Neural cell (in vitro differentiated cells): ENCODE measurements around the gene TRAF2. TPM values are rescaled to one million over a fixed set of nuclear protein-coding genes. Genes with fewer than 3 reads are reported as not detected.
"Not testable (repeated sequence)": the region's sequence is repeated elsewhere in the genome, so short reads cannot be mapped to it uniquely, and the experiment has no call there.

Source experiments
- H2AFZ ChIP-seq: fragments of 200-600, 300-800 bp; sonication (generic), shearing (Covaris generic); 2 replicates; pipeline ENCODE4 v1.6.0; 2014; ENCODE audit warnings: low read depth, mild to moderate bottlenecking, antibody characterized with exemption, low read length, moderate library complexity
- H3F3A ChIP-seq: fragments of 200-600 bp; shearing (Covaris generic); 2 replicates; pipeline ENCODE4 v1.6.1; 2016; ENCODE audit warnings: mild to moderate bottlenecking, moderate library complexity, mixed read lengths, antibody characterized with exemption, low read length; ENCODE audit not compliant: insufficient read depth, poor library complexity, severe bottlenecking
- H3K27ac ChIP-seq: fragments of 200-600, 300-800 bp; sonication (generic), shearing (Covaris generic); 2 replicates; pipeline ENCODE4 v1.5.1; 2014; ENCODE audit warnings: mild to moderate bottlenecking, low read length, moderate library complexity
- H3K27me3 ChIP-seq: fragments of 300-800, 200-600 bp; sonication (generic), shearing (Covaris generic); 2 replicates; pipeline ENCODE4 v1.6.0; 2014; ENCODE audit warnings: mild to moderate bottlenecking, low read depth, low read length, moderate library complexity; ENCODE audit not compliant: insufficient read depth
- H3K36me3 ChIP-seq: fragments of 300-800, 200-600 bp; sonication (generic), shearing (Covaris generic); 2 replicates; pipeline ENCODE4 v1.5.1; 2014; ENCODE audit warnings: mild to moderate bottlenecking, antibody characterized with exemption, low read length, moderate library complexity; ENCODE audit not compliant: insufficient read depth
- H3K4me2 ChIP-seq: fragments of 300-800, 200-600 bp; sonication (generic), shearing (Covaris generic); 2 replicates; pipeline ENCODE4 v1.6.0; 2014; ENCODE audit warnings: mild to moderate bottlenecking, low read length
- H3K4me3 ChIP-seq: fragments of 300-800, 200-600 bp; sonication (generic), shearing (Covaris generic); 2 replicates; pipeline ENCODE4 v1.5.1; 2014; ENCODE audit warnings: mild to moderate bottlenecking, low read length, moderate library complexity
- H3K79me2 ChIP-seq: fragments of 200-600 bp; shearing (Covaris generic); replicated peaks from 2 replicates; pipeline ENCODE4 v1.6.0; 2014; ENCODE audit warnings: mild to moderate bottlenecking, low read length, moderate library complexity; ENCODE audit not compliant: insufficient read depth
- H3K9ac ChIP-seq: fragments of 300-800, 200-600 bp; sonication (generic), shearing (Covaris generic); 2 replicates; pipeline ENCODE4 v1.6.1; 2016; ENCODE audit warnings: mild to moderate bottlenecking, low read length, mixed read lengths
- H3K9me2 ChIP-seq: fragments of 200-600 bp; shearing (Covaris generic); 2 replicates; pipeline ENCODE4 v1.6.1; 2016; ENCODE audit warnings: mild to moderate bottlenecking, low read length, mixed read lengths; ENCODE audit not compliant: insufficient read depth
- H3K9me3 ChIP-seq: fragments of 200-600, 300-800 bp; sonication (generic), shearing (Covaris generic); 2 replicates; pipeline ENCODE4 v1.6.1; 2016; ENCODE audit warnings: mild to moderate bottlenecking, mixed run types, low read length, moderate library complexity, mixed read lengths
- H4K20me1 ChIP-seq: fragments of 200-600 bp; shearing (Covaris generic); 2 replicates; pipeline ENCODE4 v1.6.1; 2016; ENCODE audit warnings: mild to moderate bottlenecking, mixed run types; ENCODE audit not compliant: insufficient read depth
- CTCF ChIP-seq: fragments of 450-650 bp; IDR thresholded peaks from 2 replicates; pipeline ENCODE4 v1.5.1; 2014; ENCODE audit warnings: antibody characterized with exemption, mild to moderate bottlenecking, moderate library complexity; ENCODE audit not compliant: poor library complexity, severe bottlenecking
- EP300 ChIP-seq: fragments of 450-650 bp; conservative IDR thresholded peaks from 2 replicates; pipeline ENCODE4 v1.6.1; 2014; ENCODE audit warnings: antibody characterized with exemption, mild to moderate bottlenecking, moderate library complexity; ENCODE audit not compliant: poor library complexity, severe bottlenecking
- EZH2 ChIP-seq: fragments of 200-600, 300-800 bp; shearing (Covaris generic), sonication (generic); IDR thresholded peaks from 2 replicates; pipeline ENCODE4 v1.6.1; 2014; ENCODE audit warnings: antibody characterized with exemption, low read length, borderline replicate concordance, mild to moderate bottlenecking; ENCODE audit not compliant: insufficient read depth, poor library complexity, severe bottlenecking
- MXI1 ChIP-seq: fragments of 450-650 bp; conservative IDR thresholded peaks from 2 replicates; pipeline ENCODE4 v1.6.1; 2014; ENCODE audit warnings: antibody characterized with exemption, mild to moderate bottlenecking; ENCODE audit not compliant: poor library complexity, severe bottlenecking
- POLR2AphosphoS5 ChIP-seq: IDR thresholded peaks from 2 replicates; pipeline ENCODE4 v1.6.1; 2012
- RAD21 ChIP-seq: fragments of 450-650 bp; conservative IDR thresholded peaks from 2 replicates; pipeline ENCODE4 v1.6.1; 2014; ENCODE audit warnings: antibody characterized with exemption, mild to moderate bottlenecking, moderate library complexity
- REST ChIP-seq: IDR thresholded peaks from 2 replicates; pipeline ENCODE4 v1.6.1; 2012; ENCODE audit warnings: borderline replicate concordance
- SMC3 ChIP-seq: fragments of 450-650 bp; conservative IDR thresholded peaks from 2 replicates; pipeline ENCODE4 v1.6.1; 2014; ENCODE audit warnings: antibody characterized with exemption, mild to moderate bottlenecking, moderate library complexity; ENCODE audit not compliant: poor library complexity
- TAF1 ChIP-seq: IDR thresholded peaks from 2 replicates; pipeline ENCODE4 v1.6.1; 2012; ENCODE audit warnings: low read depth
- polyA plus RNA-seq: library from polyadenylated mRNA; depleted of rRNA; stranded (reverse); fragments of >200 nt; gene quantifications from 2 replicates; pipeline ENCODE4 v1.2.3, GENCODE V29; 2014

Gene TRAF2
- polyA plus RNA-seq, 1 donor from 2014 or later, result 14.6 TPM

- Histone ChIP-seq H3K9me2 (no peaks in the 10 kb centered on the region), H3K9ac (no peak overlapping the region), H3K36me3 (no peaks in the 10 kb centered on the region), H3K27me3 (no peaks in the 10 kb centered on the region), H3K4me2 (no peak overlapping the region), H3K4me3 (no peak overlapping the region), H3K79me2 (peaks cover 21% of the 10 kb centered on the region), H3F3A (no peaks in the 10 kb centered on the region), H3K27ac (no peak overlapping the region), H3K9me3 (no peaks in the 10 kb centered on the region), H4K20me1 (no peaks in the 10 kb centered on the region), H2AFZ (no peak overlapping the region)
- TF ChIP-seq EP300 (no peak), CTCF (no peak), TAF1 (no peak), MXI1 (no peak), POLR2AphosphoS5 (no peak), SMC3 (no peak), EZH2 (no peak), REST (no peak), RAD21 (no peak)
These were observed 18.4 kb upstream of the TRAF2 start for GRCh38 chr9:136867917-136868316.

- Histone ChIP-seq H3K27me3 (no peaks in the 10 kb centered on the region), H2AFZ (no peak overlapping the region), H3K36me3 (no peaks in the 10 kb centered on the region), H3K9me3 (no peaks in the 10 kb centered on the region), H3K79me2 (peaks cover 20% of the 10 kb centered on the region), H3K9ac (no peak overlapping the region), H3K27ac (no peak overlapping the region), H3K9me2 (no peaks in the 10 kb centered on the region), H4K20me1 (no peaks in the 10 kb centered on the region), H3K4me2 (no peak overlapping the region), H3F3A (no peaks in the 10 kb centered on the region), H3K4me3 (no peak overlapping the region)
- TF ChIP-seq POLR2AphosphoS5 (no peak), RAD21 (no peak), SMC3 (no peak), EP300 (no peak), CTCF (no peak), REST (no peak), EZH2 (no peak), TAF1 (no peak), MXI1 (no peak)
These were observed 17.7 kb upstream of the TRAF2 start for GRCh38 chr9:136868644-136869043.

GRCh38 chr9:136869611-136870010 is 16.7 kb upstream of the TRAF2 start:
- H3K9me3 ChIP-seq, H3K9me2 ChIP-seq, H3K36me3 ChIP-seq, H3K4me3 ChIP-seq, H3K9ac ChIP-seq, H2AFZ ChIP-seq, H3K27ac ChIP-seq, H3F3A ChIP-seq, H3K27me3 ChIP-seq, H4K20me1 ChIP-seq, H3K4me2 ChIP-seq: not testable (repeated sequence)
- peaks cover 15% of the 10 kb centered on the region for H3K79me2 ChIP-seq
